ENCODE results near the gene PBX4. TPM values are rescaled to one million over a fixed set of nuclear protein-coding genes. Genes with fewer than 3 reads are reported as not detected.
A peak's percentile ranks its signal among the peaks of the same experiment; 100 is the strongest.
"Not testable (repeated sequence)": the region's sequence is repeated elsewhere in the genome, so short reads cannot be mapped to it uniquely, and the experiment has no call there.

PBX4 gene, protein sequence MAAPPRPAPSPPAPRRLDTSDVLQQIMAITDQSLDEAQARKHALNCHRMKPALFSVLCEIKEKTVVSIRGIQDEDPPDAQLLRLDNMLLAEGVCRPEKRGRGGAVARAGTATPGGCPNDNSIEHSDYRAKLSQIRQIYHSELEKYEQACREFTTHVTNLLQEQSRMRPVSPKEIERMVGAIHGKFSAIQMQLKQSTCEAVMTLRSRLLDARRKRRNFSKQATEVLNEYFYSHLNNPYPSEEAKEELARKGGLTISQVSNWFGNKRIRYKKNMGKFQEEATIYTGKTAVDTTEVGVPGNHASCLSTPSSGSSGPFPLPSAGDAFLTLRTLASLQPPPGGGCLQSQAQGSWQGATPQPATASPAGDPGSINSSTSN
- 2.3 TPM for polyA plus RNA-seq
- long read RNA-seq, donor 1, result 0 reads
- long read RNA-seq, donor 2, partial matches to known transcripts, result 0 of 1 reads
- long read RNA-seq, donor 2, other reads (novel, unspliced or antisense), result 0 of 1 reads
- long read RNA-seq, donor 3, result 0 reads
- long read RNA-seq, donor 4, result 0 reads
- long read RNA-seq, donor 5, result 0 reads
- long read RNA-seq, donor 6, partial matches to known transcripts, result 0 of 3 reads
- long read RNA-seq, donor 6, other reads (novel, unspliced or antisense), result 0 of 3 reads
- long read RNA-seq, donor 7, partial matches to known transcripts, result 0 of 1 reads
- long read RNA-seq, donor 7, other reads (novel, unspliced or antisense), result 0 of 1 reads
- long read RNA-seq, donor 8, partial matches to known transcripts, result 0 of 1 reads
- long read RNA-seq, donor 8, other reads (novel, unspliced or antisense), result 0 of 1 reads
- long read RNA-seq, donor 9, partial matches to known transcripts, result 0 of 1 reads
- long read RNA-seq, donor 9, other reads (novel, unspliced or antisense), result 0 of 1 reads
- long read RNA-seq, donor 10, result 0 reads
- long read RNA-seq, donor 11, result 0 reads

DNA sequence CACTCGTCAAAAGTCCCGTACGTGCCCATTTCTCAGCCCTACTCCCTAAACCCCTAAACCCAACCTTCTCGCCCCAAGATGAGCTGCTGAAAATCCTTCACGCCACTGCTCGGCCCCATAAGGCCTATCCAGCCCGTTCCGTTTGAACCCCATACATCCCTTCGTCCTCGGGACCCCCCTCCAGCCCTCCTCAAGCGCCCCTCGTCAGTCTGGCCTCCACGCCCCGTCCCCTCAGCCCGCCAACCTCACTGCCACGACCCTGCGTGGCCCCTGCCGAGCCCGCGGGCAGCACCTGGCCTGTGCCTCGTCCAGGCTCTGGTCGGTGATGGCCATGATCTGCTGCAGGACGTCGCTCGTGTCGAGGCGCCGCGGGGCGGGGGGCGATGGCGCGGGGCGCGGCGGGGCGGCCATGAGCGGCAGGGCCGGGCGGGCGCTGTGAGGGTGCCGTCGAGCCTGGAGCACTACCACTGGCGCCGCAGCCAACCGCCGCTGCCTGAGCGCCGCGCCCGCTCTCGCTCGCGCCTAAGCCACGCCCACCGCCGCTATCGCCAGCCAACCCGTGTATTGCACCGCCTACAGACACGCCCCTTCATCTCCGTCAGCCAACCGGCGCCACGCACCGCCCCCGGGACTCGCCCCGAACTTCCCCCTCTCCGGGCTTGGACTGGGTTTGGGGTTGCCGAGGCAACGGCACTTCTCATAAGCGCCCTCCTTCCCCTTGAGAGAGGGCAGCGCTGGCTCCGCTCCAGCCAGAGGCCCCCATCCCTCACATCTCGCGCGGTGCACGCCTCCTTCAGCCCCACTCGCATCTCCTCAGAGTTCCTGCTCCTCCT, at the start of gene PBX4:
PBX4 (minus strand) TSS at position 469 of the 833 bp plus-strand sequence; CDS start at position 411, 58 bp downstream.
- H3K9me3 ChIP-seq (ENCODE audit: control insufficient read depth, low read depth, low read length), result no peaks in the 10 kb centered on the region
- H3K27me3 ChIP-seq (ENCODE audit: control insufficient read depth, insufficient read depth, low read length), result peaks cover 15% of the 10 kb centered on the region
- no peaks in the 10 kb centered on the region for H3K36me3 ChIP-seq (ENCODE audit: control insufficient read depth, insufficient read depth, low read length)
- no peaks in the 10 kb centered on the region for H3K4me1 ChIP-seq (ENCODE audit: control insufficient read depth, insufficient read depth, low read length)
- DNase-seq, result peak; percentile 87 to 88
- H3K4me3 ChIP-seq (ENCODE audit: low read length), result peak within 1 kb of the TSS; percentile 38
- WGBS (ENCODE audit: insufficient coverage, low lambda C conversion rate), result 63% methylated on average over 3 of the region's 80 CpGs
- H3K27ac ChIP-seq (ENCODE audit: low read length), result no peak within 1 kb of the TSS

DNA sequence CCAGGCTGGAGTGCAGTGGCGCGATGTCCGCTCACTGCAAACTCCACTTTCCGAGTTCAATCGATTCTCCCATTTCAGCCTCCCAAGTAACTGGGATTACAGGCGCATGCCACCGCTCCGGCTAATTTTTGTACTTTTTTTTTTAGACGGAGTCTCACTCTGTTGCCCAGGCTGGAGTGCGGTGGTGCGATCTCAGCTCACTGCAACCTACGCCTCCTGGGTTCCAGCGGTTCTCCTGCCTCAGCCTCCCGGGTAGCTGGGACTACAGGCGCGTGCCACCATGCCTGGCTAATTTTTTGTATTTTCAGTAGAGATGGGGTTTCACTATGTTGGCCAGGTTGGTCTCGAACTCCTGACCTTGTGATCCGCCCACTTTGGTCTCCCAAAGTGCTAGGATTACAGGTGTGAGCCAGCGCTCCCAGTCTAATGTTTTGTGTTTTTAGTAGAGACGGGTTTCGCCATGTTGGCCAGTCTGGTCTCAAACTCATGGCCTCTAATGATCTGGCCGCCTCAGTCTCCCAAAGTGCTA, 47.0 kb upstream of the PBX4 start:
- H3K36me3 ChIP-seq (ENCODE audit: control insufficient read depth, insufficient read depth, low read length); H3K4me3 ChIP-seq (ENCODE audit: low read length); H3K9me3 ChIP-seq (ENCODE audit: control insufficient read depth, low read depth, low read length); H3K27ac ChIP-seq (ENCODE audit: low read length); DNase-seq; H3K27me3 ChIP-seq (ENCODE audit: control insufficient read depth, insufficient read depth, low read length): not testable (repeated sequence)
- WGBS (ENCODE audit: insufficient coverage, low lambda C conversion rate), result 100% methylated on average over 5 of the region's 22 CpGs
- peaks cover 16% of the 10 kb centered on the region for H3K4me1 ChIP-seq (ENCODE audit: control insufficient read depth, insufficient read depth, low read length)

DNA sequence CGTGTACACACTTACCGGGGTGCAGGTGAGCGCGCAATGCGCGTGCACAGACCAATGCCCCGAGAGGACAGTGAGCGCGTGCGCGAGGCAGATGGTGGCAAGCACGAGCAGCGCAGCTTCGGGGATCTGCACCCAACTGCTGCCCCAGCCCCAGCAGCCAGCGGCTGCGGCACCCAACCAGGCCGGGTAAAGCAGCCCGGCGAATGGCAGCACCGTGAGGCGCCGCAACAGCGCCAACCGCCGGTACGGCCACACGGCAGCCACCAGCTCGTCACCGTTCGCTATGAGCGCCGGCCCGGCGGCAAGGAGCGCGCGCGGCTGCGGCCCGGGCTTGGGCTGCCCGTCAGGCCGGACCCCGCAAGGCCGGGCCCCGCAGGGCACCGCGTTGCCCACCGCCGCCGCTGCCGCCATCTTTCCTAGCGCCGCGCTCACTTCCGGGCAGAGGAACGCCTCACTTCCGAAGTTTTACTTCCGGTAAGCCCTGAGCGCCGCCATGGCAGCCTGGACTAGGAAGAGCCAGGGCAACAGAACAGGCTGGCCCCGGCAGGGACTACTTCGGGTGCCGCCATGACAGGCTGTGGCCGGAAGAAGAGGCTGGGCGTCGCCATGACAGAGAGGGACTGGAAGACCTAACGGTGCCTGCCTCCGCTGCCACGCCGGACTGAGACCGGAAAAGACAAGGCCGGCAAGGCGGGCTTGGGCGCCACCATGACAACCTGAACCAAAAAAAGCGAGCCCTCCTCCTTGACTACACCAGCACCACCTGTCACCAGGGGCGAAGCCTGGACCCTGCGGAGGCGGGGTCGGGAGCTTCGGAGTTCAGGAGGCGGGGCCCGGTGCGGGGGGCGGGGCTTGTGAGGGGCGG, 45.0 kb upstream of the PBX4 start, which contains the start of gene ATP13A1:
ATP13A1 (minus strand) TSS at position 421 of the 865 bp plus-strand sequence; CDS start at position 411, 10 bp downstream.
- Histone ChIP-seq H3K27me3 (ENCODE audit: control insufficient read depth, insufficient read depth, low read length) (no peaks in the 10 kb centered on the region), H3K4me3 (ENCODE audit: low read length) (peak within 1 kb of the TSS; percentile 92), H3K27ac (ENCODE audit: low read length) (peak within 1 kb of the TSS; percentile 97), H3K4me1 (ENCODE audit: control insufficient read depth, insufficient read depth, low read length) (peaks cover 12% of the 10 kb centered on the region), H3K9me3 (ENCODE audit: control insufficient read depth, low read depth, low read length) (no peaks in the 10 kb centered on the region), H3K36me3 (ENCODE audit: control insufficient read depth, insufficient read depth, low read length) (peaks cover 22% of the 10 kb centered on the region)
- WGBS (ENCODE audit: insufficient coverage, low lambda C conversion rate), result 0% methylated on average over 3 of the region's 85 CpGs
- DNase-seq, result peak; percentile 97 to 99

DNA sequence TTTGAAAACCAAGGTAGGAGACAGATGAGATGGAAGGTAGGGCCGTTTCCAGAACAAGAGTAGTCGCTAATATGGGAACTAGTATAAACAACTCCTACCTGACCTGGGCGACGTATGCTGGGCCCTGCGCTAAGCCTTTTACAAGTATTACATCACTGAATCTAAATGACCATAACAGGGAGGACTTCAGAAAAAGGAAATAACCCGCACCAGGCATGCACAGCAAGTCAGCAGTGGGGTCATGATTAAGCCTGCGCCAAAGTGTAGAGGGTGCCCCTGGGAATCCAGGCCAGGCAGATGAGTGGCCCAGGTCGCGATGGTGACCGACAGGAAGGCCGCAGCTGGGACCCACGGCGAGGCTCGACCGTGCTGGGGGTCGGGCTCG, 44.4 kb upstream of the PBX4 start:
- Histone ChIP-seq H3K27me3 (ENCODE audit: control insufficient read depth, insufficient read depth, low read length) (no peaks in the 10 kb centered on the region), H3K27ac (ENCODE audit: low read length) (peak overlapping the region; percentile 55), H3K36me3 (ENCODE audit: control insufficient read depth, insufficient read depth, low read length) (peaks cover 27% of the 10 kb centered on the region), H3K4me3 (ENCODE audit: low read length) (peak overlapping the region; percentile 92), H3K9me3 (ENCODE audit: control insufficient read depth, low read depth, low read length) (no peaks in the 10 kb centered on the region), H3K4me1 (ENCODE audit: control insufficient read depth, insufficient read depth, low read length) (peaks cover 9% of the 10 kb centered on the region)
- WGBS (ENCODE audit: insufficient coverage, low lambda C conversion rate), result no CpG with 5 or more reads among the region's 17 CpGs
- no peak for DNase-seq

DNA sequence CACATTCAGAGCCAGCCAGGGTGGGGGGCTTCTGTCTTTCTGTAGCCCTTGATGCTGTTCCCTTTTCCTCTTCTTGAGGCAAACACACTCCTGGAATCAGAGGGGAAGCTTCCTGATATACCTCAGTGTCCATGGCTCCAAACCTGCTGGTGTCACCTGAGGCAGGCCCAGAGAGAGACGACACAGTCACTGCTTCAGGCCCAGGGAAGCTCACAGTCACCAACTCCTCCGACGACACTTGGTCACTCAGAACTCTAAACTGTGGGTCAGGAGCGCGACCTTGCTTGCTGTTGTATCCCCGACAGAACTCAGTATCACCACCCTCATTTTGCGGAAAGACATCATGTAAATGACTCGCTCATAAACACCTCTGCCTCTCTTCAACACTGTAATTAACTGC, 43.9 kb upstream of the PBX4 start:
- H3K36me3 ChIP-seq (ENCODE audit: control insufficient read depth, insufficient read depth, low read length), result peaks cover 32% of the 10 kb centered on the region
- WGBS (ENCODE audit: insufficient coverage, low lambda C conversion rate), result no CpG with 5 or more reads among the region's 8 CpGs
- no peaks in the 10 kb centered on the region for H3K27me3 ChIP-seq (ENCODE audit: control insufficient read depth, insufficient read depth, low read length)
- H3K27ac ChIP-seq (ENCODE audit: low read length), result no peak overlapping the region
- no peak for DNase-seq
- peak overlapping the region; percentile 92 for H3K4me3 ChIP-seq (ENCODE audit: low read length)
- H3K4me1 ChIP-seq (ENCODE audit: control insufficient read depth, insufficient read depth, low read length), result peaks cover 9% of the 10 kb centered on the region
- no peaks in the 10 kb centered on the region for H3K9me3 ChIP-seq (ENCODE audit: control insufficient read depth, low read depth, low read length)

DNA sequence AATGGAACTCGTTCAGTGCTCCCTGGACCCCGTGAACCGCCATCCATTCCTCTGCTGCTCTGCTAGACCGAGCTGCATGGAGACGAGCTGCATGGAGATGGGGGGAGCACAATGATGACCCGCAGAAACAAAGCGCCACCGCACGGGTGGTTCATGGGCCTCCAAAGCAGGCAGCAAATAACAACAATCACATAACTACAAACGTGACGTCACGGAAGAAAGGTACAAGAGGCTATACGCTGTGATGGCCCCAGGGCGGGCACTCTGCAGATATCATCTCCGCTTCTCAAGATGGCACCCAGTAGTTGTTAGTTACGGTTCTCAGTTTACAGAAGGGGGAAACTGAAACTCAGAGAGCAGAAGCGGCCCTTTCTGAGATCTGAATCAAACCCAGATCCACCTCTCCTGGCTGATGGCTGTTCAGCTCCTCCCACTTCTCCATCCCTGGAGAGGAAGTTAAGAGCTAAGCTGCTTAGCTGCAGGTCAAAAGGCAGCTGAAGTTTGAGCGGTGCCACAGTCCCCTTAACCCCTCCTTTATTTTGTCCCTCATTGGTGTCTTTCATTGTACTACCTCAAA, 43.3 kb upstream of the PBX4 start:
- peak in 1 of 2 donors; percentile 28 for DNase-seq
- no peaks in the 10 kb centered on the region for H3K27me3 ChIP-seq (ENCODE audit: control insufficient read depth, insufficient read depth, low read length)
- H3K4me3 ChIP-seq (ENCODE audit: low read length), result no peak overlapping the region
- no peak overlapping the region for H3K27ac ChIP-seq (ENCODE audit: low read length)
- peaks cover 9% of the 10 kb centered on the region for H3K4me1 ChIP-seq (ENCODE audit: control insufficient read depth, insufficient read depth, low read length)
- peaks cover 38% of the 10 kb centered on the region for H3K36me3 ChIP-seq (ENCODE audit: control insufficient read depth, insufficient read depth, low read length)
- H3K9me3 ChIP-seq (ENCODE audit: control insufficient read depth, low read depth, low read length), result no peaks in the 10 kb centered on the region
- WGBS (ENCODE audit: insufficient coverage, low lambda C conversion rate), result no CpG with 5 or more reads among the region's 18 CpGs

DNA sequence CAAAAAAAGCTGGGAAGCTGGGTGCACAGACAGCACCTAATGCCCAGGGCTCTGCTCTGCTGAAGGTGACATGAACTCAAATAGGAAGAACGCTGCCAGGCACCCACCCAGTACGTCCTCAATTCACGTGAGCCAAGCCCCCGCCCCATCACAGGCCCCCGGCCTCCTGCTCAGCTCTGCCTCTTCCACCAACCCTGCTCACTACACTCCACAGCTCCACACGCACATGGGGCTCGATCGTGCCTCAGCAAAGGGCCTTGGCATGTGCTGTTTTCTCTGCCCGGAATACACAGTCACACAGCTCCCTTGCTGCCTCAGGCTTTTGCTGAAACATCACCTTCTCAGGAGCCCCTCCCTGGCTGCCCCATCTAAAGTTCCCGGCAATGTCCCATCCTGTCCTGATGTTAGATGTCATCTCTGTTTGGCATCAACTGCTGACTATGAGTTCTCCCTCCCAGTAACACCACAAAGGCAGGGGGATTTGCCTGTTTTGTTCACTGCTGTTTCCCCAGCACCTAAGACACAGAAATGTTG, 42.7 kb upstream of the PBX4 start:
- DNase-seq, result no peak
- no CpG with 5 or more reads among the region's 10 CpGs for WGBS (ENCODE audit: insufficient coverage, low lambda C conversion rate)
- peaks cover 43% of the 10 kb centered on the region for H3K36me3 ChIP-seq (ENCODE audit: control insufficient read depth, insufficient read depth, low read length)
- H3K27me3 ChIP-seq (ENCODE audit: control insufficient read depth, insufficient read depth, low read length), result no peaks in the 10 kb centered on the region
- no peak overlapping the region for H3K27ac ChIP-seq (ENCODE audit: low read length)
- peaks cover 9% of the 10 kb centered on the region for H3K4me1 ChIP-seq (ENCODE audit: control insufficient read depth, insufficient read depth, low read length)
- no peaks in the 10 kb centered on the region for H3K9me3 ChIP-seq (ENCODE audit: control insufficient read depth, low read depth, low read length)
- no peak overlapping the region for H3K4me3 ChIP-seq (ENCODE audit: low read length)

DNA sequence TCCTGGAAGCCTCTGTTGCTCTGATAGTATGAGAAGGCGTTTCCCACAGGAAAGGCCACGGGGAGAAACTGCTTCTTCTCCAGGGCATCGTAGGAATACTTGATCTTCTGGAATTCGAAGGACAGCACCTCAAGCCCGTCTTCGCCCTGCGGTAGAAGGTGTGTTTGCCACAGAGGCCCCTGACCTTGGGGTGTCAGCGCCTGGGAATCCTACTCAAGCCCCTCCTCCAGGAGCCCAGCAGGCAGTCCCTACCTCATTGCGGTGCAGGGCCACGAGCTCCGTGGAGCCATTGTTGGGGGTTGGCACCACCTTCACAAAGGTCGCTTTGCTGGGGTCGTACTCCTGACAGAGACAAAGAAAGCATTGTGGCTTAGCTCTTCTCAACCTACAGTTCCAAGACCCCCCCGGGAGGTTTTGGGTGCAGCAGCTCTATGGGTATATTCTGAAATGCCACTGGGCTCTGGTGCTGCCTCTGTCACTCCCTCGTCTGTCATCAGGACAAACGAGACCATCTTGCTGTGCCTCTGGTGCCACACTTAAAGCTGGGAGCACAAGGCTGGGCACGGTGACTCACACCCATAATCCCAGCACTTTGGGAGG, 41.3 kb upstream of the PBX4 start:
- no peak for DNase-seq
- Histone ChIP-seq H3K4me3 (ENCODE audit: low read length) (no peak overlapping the region), H3K27me3 (ENCODE audit: control insufficient read depth, insufficient read depth, low read length) (no peaks in the 10 kb centered on the region), H3K9me3 (ENCODE audit: control insufficient read depth, low read depth, low read length) (no peaks in the 10 kb centered on the region), H3K36me3 (ENCODE audit: control insufficient read depth, insufficient read depth, low read length) (peaks cover 58% of the 10 kb centered on the region), H3K4me1 (ENCODE audit: control insufficient read depth, insufficient read depth, low read length) (peaks cover 9% of the 10 kb centered on the region), H3K27ac (ENCODE audit: low read length) (no peak overlapping the region)
- no CpG with 5 or more reads among the region's 17 CpGs for WGBS (ENCODE audit: insufficient coverage, low lambda C conversion rate)

Data from large intestine (tissue), 12 donors.